HFF-Myc (cell line): ENCODE measurements around the gene IL17RD.

Experiments used
- DNase-seq: peaks from one replicate; pipeline ENCODE4 v3.0.0-alpha.2; 2011; ENCODE audit warnings: low read depth; ENCODE audit errors: extremely low read depth
- H3K4me3 ChIP-seq: replicated peaks from 2 replicates; pipeline ENCODE4 v1.5.1; 2011; ENCODE audit warnings: low read depth, mild to moderate bottlenecking, control low read depth, low read length
- TF ChIP-seq, protein P1 (sequence below): IDR thresholded peaks from 2 replicates; pipeline ENCODE4 v1.5.1; 2012; ENCODE audit warnings: mild to moderate bottlenecking, low read depth, low read length, control low read depth; ENCODE audit errors: missing control alignments

The IL17RD gene

DNA sequence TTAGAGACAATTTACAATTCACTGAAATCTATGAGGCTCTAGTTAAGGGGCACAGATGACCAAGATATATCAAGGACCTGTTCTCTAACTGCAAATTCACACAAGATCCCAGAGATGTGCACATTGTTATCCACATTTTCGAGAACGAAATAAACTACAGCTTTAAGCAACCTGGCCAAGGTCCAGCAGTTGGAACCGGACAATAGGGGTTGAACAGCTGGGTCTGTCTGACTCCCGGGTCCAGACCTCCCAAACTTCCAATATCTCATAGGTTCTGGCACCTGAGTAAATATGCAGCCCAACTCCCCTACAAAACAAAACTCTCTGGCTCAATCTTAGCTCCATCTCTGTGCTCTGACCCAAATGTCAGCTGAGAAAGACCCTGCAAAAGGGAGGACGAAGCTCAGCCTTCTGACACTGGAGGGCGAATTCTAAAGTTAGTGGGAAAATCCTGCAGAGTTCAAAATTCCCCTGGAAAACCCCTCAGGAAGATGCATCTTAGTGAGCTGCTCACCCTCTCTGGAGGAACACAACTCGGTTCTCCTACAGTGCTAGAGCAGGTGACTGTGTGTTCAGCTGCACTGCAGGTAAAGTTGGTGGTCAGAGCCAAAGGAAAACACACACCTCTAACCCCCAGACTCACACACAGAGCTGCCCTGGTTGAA lies 118.9 kb downstream of the IL17RD start:
- no peak for DNase-seq
- TF ChIP-seq, protein P1, sequence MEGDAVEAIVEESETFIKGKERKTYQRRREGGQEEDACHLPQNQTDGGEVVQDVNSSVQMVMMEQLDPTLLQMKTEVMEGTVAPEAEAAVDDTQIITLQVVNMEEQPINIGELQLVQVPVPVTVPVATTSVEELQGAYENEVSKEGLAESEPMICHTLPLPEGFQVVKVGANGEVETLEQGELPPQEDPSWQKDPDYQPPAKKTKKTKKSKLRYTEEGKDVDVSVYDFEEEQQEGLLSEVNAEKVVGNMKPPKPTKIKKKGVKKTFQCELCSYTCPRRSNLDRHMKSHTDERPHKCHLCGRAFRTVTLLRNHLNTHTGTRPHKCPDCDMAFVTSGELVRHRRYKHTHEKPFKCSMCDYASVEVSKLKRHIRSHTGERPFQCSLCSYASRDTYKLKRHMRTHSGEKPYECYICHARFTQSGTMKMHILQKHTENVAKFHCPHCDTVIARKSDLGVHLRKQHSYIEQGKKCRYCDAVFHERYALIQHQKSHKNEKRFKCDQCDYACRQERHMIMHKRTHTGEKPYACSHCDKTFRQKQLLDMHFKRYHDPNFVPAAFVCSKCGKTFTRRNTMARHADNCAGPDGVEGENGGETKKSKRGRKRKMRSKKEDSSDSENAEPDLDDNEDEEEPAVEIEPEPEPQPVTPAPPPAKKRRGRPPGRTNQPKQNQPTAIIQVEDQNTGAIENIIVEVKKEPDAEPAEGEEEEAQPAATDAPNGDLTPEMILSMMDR, result no peak
- H3K4me3 ChIP-seq, result no peak overlapping the region

- TF ChIP-seq, protein P1, result no peak
- H3K4me3 ChIP-seq, result no peak overlapping the region
- no peak for DNase-seq
These were observed 121.6 kb downstream of the IL17RD start for GRCh38 chr3:57043518-57043917.

DNA sequence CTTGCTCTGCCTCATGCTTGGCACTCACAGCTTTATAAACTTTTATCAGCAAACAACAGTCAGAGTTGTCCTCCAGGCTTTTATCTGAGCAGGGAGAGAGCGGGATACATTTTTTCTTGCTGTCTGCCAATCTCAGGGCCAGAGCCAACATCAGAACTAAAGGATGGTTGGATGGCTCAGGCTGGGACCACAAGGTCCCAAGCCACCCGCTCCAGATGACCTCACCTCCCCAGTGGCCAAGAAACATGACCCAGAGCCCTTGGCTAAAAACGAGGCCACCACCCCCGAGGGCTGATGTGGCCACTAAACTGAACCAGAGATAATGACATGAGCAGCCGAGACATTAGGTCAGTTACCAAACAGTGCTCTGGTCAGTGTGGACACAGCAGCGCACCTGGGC lies 123.5 kb downstream of the IL17RD start:
- H3K4me3 ChIP-seq, result no peak overlapping the region
- no peak for DNase-seq
- TF ChIP-seq, protein P1, result no peak
